Panc1 (cell line): ENCODE measurements around the gene FBXL15. TPM values are rescaled to one million over a fixed set of nuclear protein-coding genes. Genes with fewer than 3 reads are reported as not detected.

Source experiments
- ATAC-seq: fragments of 200-7000 bp; cut with Tn5 transposase; 2 replicates; pipeline ENCODE4 v1.9.1; 2020; ENCODE audit warnings: mild to moderate bottlenecking, moderate library complexity
- BruUV-seq: library from RNA; stranded (reverse); fragments of 400-500 nt; replicated peaks from 2 replicates; lab custom pipeline; 2021; lab: Mats Ljungman, UMichigan
- CTCF ChIA-PET: fragments of 300-600 bp; sonication (Branson Sonifier 250); formaldehyde crosslinking; loops from one replicate; lab custom pipeline; 2022; ENCODE audit warnings: antibody characterized with exemption; lab: Charles Lee
- POLR2A ChIA-PET: fragments of 300-600 bp; sonication (Branson Sonifier 250); formaldehyde crosslinking; loops from one replicate; lab custom pipeline; 2022; ENCODE audit warnings: antibody characterized with exemption; lab: Charles Lee
- DNase-seq: peaks from one replicate; pipeline ENCODE4 v3.0.0-alpha.2; 2010; ENCODE audit warnings: low read depth, low spot score
- H3K27ac ChIP-seq: 2 replicates; pipeline ENCODE4 v1.5.1; 2011; ENCODE audit warnings: mild to moderate bottlenecking, low read length, inconsistent platforms
- H3K27me3 ChIP-seq: fragments of 200-500 bp; sonication (Bioruptor generic); 2 replicates; pipeline ENCODE4 v1.6.0; 2014; ENCODE audit warnings: low read length, inconsistent platforms; ENCODE audit not compliant: control insufficient read depth, insufficient read depth
- H3K36me3 ChIP-seq: fragments of 200-500 bp; sonication (Bioruptor generic); 2 replicates; pipeline ENCODE4 v1.5.1; 2014; ENCODE audit warnings: inconsistent platforms, mild to moderate bottlenecking, low read length, moderate library complexity; ENCODE audit not compliant: control insufficient read depth, insufficient read depth
- H3K4me1 ChIP-seq: 2 replicates; pipeline ENCODE4 v1.5.1; 2011; ENCODE audit warnings: inconsistent platforms, mild to moderate bottlenecking, low read length, moderate library complexity; ENCODE audit not compliant: control insufficient read depth, insufficient read depth
- H3K4me3 ChIP-seq, 2 experiments: 2 replicates each; pipeline ENCODE4 v1.5.1; 2011 to 2012; ENCODE audit warnings: low read depth in 2 of 2, low read length in 2 of 2, mild to moderate bottlenecking in 2 of 2, inconsistent platforms in 1 of 2, moderate library complexity in 1 of 2
- H3K9me3 ChIP-seq: fragments of 200-500 bp; sonication (Bioruptor generic); 2 replicates; pipeline ENCODE4 v1.5.1; 2014; ENCODE audit warnings: low read depth, mild to moderate bottlenecking, inconsistent platforms, low read length, moderate library complexity; ENCODE audit not compliant: control insufficient read depth, insufficient read depth
- CTCF ChIP-seq: fragments of 450-650 bp; IDR thresholded peaks from 2 replicates; pipeline ENCODE4 v1.5.1; 2017; ENCODE audit warnings: mild to moderate bottlenecking
- POLR2AphosphoS5 ChIP-seq: IDR thresholded peaks from 2 replicates; pipeline ENCODE4 v1.6.1; 2012; ENCODE audit warnings: mild to moderate bottlenecking, low read depth, low read length, moderate library complexity
- REST ChIP-seq, 2 experiments: IDR thresholded peaks; 2 replicates each; pipeline ENCODE4 v1.6.1; 2011 to 2012; ENCODE audit warnings: low read depth in 2 of 2, control low read depth in 1 of 2, low read length in 1 of 2, mild to moderate bottlenecking in 1 of 2, moderate library complexity in 1 of 2; ENCODE audit not compliant: insufficient read depth in 1 of 2
- SIN3A ChIP-seq: IDR thresholded peaks from 2 replicates; pipeline ENCODE4 v1.6.1; 2012; ENCODE audit warnings: low read depth, mild to moderate bottlenecking, low read length, moderate library complexity, borderline replicate concordance; ENCODE audit not compliant: insufficient read depth
- TCF7L2 ChIP-seq: IDR thresholded peaks from 2 replicates; pipeline ENCODE4 v1.6.1; 2011; ENCODE audit warnings: mild to moderate bottlenecking, low read depth, low read length, inconsistent platforms
- in situ Hi-C: cut with HindIII; loops from 2 replicates; pipeline ENCODE4 v1.10.0; 2016; ENCODE audit warnings: low sequenced_read_pairs, low pct_unique_long_range_greater_than_20kb
- intact Hi-C: fragments of 100-400 bp; cut with micrococcal nuclease; formaldehyde crosslinking; loops from one replicate; pipeline ENCODE4 v1.10.0; 2022; ENCODE audit not compliant: unreplicated experiment
- total RNA-seq: library from RNA; stranded (reverse); gene quantifications from one replicate; pipeline ENCODE4 v1.2.1, GENCODE V29; 2021; ENCODE audit not compliant: unreplicated experiment

The FBXL15 gene
- total RNA-seq, 1 experiment from 2014 or later, result 7.9 TPM

GRCh38 chr10:102431452-102432124 is 11.0 kb downstream of the FBXL15 start:
- peak overlapping the region; percentile 97 for H3K27ac ChIP-seq
- in situ Hi-C loops, result no loop called here
- no peaks in the 10 kb centered on the region; the same call in 1 of the 2 replicates for H3K36me3 ChIP-seq
- intact Hi-C loops, result loop anchor here (5.0 kb wide), 1 partner anchor 46 kb away; no protein-coding TSS in a partner anchor
- no peaks in the 10 kb centered on the region for H3K9me3 ChIP-seq
- peaks cover 14% of the 10 kb centered on the region for H3K4me1 ChIP-seq
- no peak for DNase-seq
- ATAC-seq, result peak; percentile 31
- peak overlapping the region; percentile 88 to 98 for H3K4me3 ChIP-seq
- ChIA-PET POLR2A (no interaction called here), CTCF (interaction anchor here (1.0 to 1.4 kb wide), 2 partner anchors 9 to 79 kb away, joined by 4 to 7 read pairs; no protein-coding TSS in a partner anchor)
- no peak for TF ChIP-seq TCF7L2
- TF ChIP-seq CTCF, result no peak
- TF ChIP-seq SIN3A, result no peak
- no peak for TF ChIP-seq REST (IDR thresholded peaks at IDR 0.05; ENCODE audit: insufficient read depth in 1 of 2, low read depth in 2 of 2, low read length in 1 of 2)
- no peak for TF ChIP-seq POLR2AphosphoS5
- H3K27me3 ChIP-seq, result no peaks in the 10 kb centered on the region
- no TSS peak for BruUV-seq

GRCh38 chr10:102432162-102432950 is 11.7 kb downstream of the FBXL15 start, which contains the start of gene CUEDC2:
CUEDC2 (minus strand) TSS chr10:102432574; CDS start chr10:102425188, 7,386 bp downstream.
- POLR2A ChIA-PET, result interaction anchor here (0.5 to 0.7 kb wide), 5 partner anchors 10 to 1333 kb away, joined by 3 to 7 read pairs (median 5); no protein-coding TSS in a partner anchor
- Histone ChIP-seq H3K27me3 (no peaks in the 10 kb centered on the region), H3K4me1 (peaks cover 14% of the 10 kb centered on the region), H3K9me3 (no peaks in the 10 kb centered on the region), H3K36me3 (no peaks in the 10 kb centered on the region; the same call in 1 of the 2 replicates), H3K4me3 (peak within 1 kb of the TSS; percentile 88 to 98), H3K27ac (peak within 1 kb of the TSS; percentile 97)
- BruUV-seq, result no TSS peak
- no peak for TF ChIP-seq CTCF
- TF ChIP-seq REST (IDR thresholded peaks at IDR 0.05; ENCODE audit: insufficient read depth in 1 of 2, low read depth in 2 of 2, low read length in 1 of 2), result peak in 1 of 2 experiments; percentile 68; a peak in 1 of 4 replicates
- peak; percentile 100 for TF ChIP-seq TCF7L2
- peak; percentile 83; the same call in 1 of the 2 replicates for TF ChIP-seq SIN3A
- peak; percentile 92 for TF ChIP-seq POLR2AphosphoS5
- intact Hi-C loops, result loop anchor here (5.0 kb wide), 1 partner anchor 45 kb away; no protein-coding TSS in a partner anchor
- in situ Hi-C loops, result no loop called here
- ATAC-seq (peak; percentile 96), DNase-seq (peak; percentile 80)
- CTCF ChIA-PET, result interaction anchor here (0.6 to 1.4 kb wide), 6 partner anchors 10 to 263 kb away, joined by 3 to 7 read pairs (median 5); no protein-coding TSS in a partner anchor
